ENCODE measurements around the gene TSPOAP1. TPM values are rescaled to one million over a fixed set of nuclear protein-coding genes. Genes with fewer than 3 reads are reported as not detected.

The TSPOAP1 gene
- total RNA-seq, 3 donors from 2014 or later = 2.6 to 42.1 (median 26.9) TPM

- no peaks in the 10 kb centered on the region for H3K36me3 ChIP-seq
- H3K27me3 ChIP-seq = no peaks in the 10 kb centered on the region
- peak in 1 of 2 donors; percentile 71 for DNase-seq (ENCODE audit: low spot score in 2 of 2)
- H3K4me3 ChIP-seq = peak overlapping the region; percentile 53 to 76 (median 76)
- H3K27ac ChIP-seq = peak overlapping the region; percentile 64 to 77
- H3K9me3 ChIP-seq = no peaks in the 10 kb centered on the region
- TF ChIP-seq POLR2AphosphoS5 (IDR thresholded peaks at IDR 0.05) (no peak), CTCF (IDR thresholded peaks at IDR 0.05) (no peak), POLR2A (IDR thresholded peaks at IDR 0.05) (no peak)
- intact Hi-C loops (cut with DNase I; ENCODE audit: low total_unique reads) = no loop called here
- H3K4me1 ChIP-seq = no peaks in the 10 kb centered on the region
These were observed 3.9 kb downstream of the TSPOAP1 start for GRCh38 chr17:58324409-58325288.

- no peaks in the 10 kb centered on the region for H3K36me3 ChIP-seq
- H3K4me1 ChIP-seq = no peaks in the 10 kb centered on the region
- H3K9me3 ChIP-seq = no peaks in the 10 kb centered on the region
- H3K4me3 ChIP-seq = peak overlapping the region; percentile 53 to 76 (median 76)
- TF ChIP-seq CTCF (IDR thresholded peaks at IDR 0.05) = no peak
- TF ChIP-seq POLR2AphosphoS5 (IDR thresholded peaks at IDR 0.05) = no peak
- DNase-seq (ENCODE audit: low spot score in 2 of 2) = no peak
- H3K27ac ChIP-seq = peak overlapping the region; percentile 64 to 77
- intact Hi-C loops (cut with DNase I; ENCODE audit: low total_unique reads) = no loop called here
- H3K27me3 ChIP-seq = no peaks in the 10 kb centered on the region
These were observed 4.6 kb downstream of the TSPOAP1 start for GRCh38 chr17:58324056-58324408.

- no peak for TF ChIP-seq POLR2AphosphoS5 (IDR thresholded peaks at IDR 0.05)
- no peak for TF ChIP-seq POLR2A (IDR thresholded peaks at IDR 0.05)
- no peak for TF ChIP-seq CTCF (IDR thresholded peaks at IDR 0.05)
- Histone ChIP-seq H3K4me1 (no peaks in the 10 kb centered on the region), H3K4me3 (peak overlapping the region; percentile 53 to 76 (median 76)), H3K9me3 (no peaks in the 10 kb centered on the region), H3K27ac (peak overlapping the region; percentile 64 to 77), H3K27me3 (no peaks in the 10 kb centered on the region), H3K36me3 (no peaks in the 10 kb centered on the region)
- intact Hi-C loops (cut with DNase I; ENCODE audit: low total_unique reads) = no loop called here
- DNase-seq (ENCODE audit: low spot score in 2 of 2) = no peak
These were observed 5.1 kb downstream of the TSPOAP1 start for GRCh38 chr17:58323366-58324055.

- intact Hi-C loops (cut with DNase I; ENCODE audit: low total_unique reads) = no loop called here
- TF ChIP-seq POLR2A (IDR thresholded peaks at IDR 0.05) (no peak), CTCF (IDR thresholded peaks at IDR 0.05) (no peak), POLR2AphosphoS5 (IDR thresholded peaks at IDR 0.05) (no peak)
- no peaks in the 10 kb centered on the region for H3K9me3 ChIP-seq
- H3K36me3 ChIP-seq = no peaks in the 10 kb centered on the region
- no peak overlapping the region for H3K4me3 ChIP-seq
- no peaks in the 10 kb centered on the region for H3K4me1 ChIP-seq
- H3K27me3 ChIP-seq = no peaks in the 10 kb centered on the region
- DNase-seq (ENCODE audit: low spot score in 2 of 2) = no peak
- no peak overlapping the region for H3K27ac ChIP-seq
These were observed 5.9 kb downstream of the TSPOAP1 start for GRCh38 chr17:58322581-58323185.
